ENCODE results near the gene ARPC2.

- TF ChIP-seq, protein P1, sequence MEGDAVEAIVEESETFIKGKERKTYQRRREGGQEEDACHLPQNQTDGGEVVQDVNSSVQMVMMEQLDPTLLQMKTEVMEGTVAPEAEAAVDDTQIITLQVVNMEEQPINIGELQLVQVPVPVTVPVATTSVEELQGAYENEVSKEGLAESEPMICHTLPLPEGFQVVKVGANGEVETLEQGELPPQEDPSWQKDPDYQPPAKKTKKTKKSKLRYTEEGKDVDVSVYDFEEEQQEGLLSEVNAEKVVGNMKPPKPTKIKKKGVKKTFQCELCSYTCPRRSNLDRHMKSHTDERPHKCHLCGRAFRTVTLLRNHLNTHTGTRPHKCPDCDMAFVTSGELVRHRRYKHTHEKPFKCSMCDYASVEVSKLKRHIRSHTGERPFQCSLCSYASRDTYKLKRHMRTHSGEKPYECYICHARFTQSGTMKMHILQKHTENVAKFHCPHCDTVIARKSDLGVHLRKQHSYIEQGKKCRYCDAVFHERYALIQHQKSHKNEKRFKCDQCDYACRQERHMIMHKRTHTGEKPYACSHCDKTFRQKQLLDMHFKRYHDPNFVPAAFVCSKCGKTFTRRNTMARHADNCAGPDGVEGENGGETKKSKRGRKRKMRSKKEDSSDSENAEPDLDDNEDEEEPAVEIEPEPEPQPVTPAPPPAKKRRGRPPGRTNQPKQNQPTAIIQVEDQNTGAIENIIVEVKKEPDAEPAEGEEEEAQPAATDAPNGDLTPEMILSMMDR (IDR thresholded peaks at IDR 0.05; ENCODE audit: insufficient read depth, low read length): no peak
- TF ChIP-seq SPI1 (IDR thresholded peaks at IDR 0.05; ENCODE audit: borderline replicate concordance, low read depth): no peak
- TF ChIP-seq REST (IDR thresholded peaks at IDR 0.05; ENCODE audit: insufficient replicate concordance, low read depth): no peak
These were observed 28.2 kb downstream of the ARPC2 start for GRCh38 chr2:218245214-218245613.
